ENCODE data around the gene CACNA1C.

- TF ChIP-seq CTCF (IDR thresholded peaks at IDR 0.05) (no peak), POLR2AphosphoS5 (IDR thresholded peaks at IDR 0.05) (no peak)
Measured at GRCh38 chr12:2693980-2694610, 641.3 kb downstream of the CACNA1C start.
